Upper lobe of right lung (tissue), 1 donor: Measurements from ENCODE around the gene OSBP2. TPM values are rescaled to one million over a fixed set of nuclear protein-coding genes. Genes with fewer than 3 reads are reported as not detected.

Experiments used
- ATAC-seq: fragments of 200-7000 bp; cut with Tn5 transposase; one replicate; pipeline ENCODE4 v1.9.1; 2020; ENCODE audit warnings: mild to moderate bottlenecking, moderate library complexity
- DNase-seq: peaks from one replicate; pipeline ENCODE4 v3.0.0-alpha.2; 2020
- H3K27ac ChIP-seq: fragments of 200-600 bp; one replicate; pipeline ENCODE4 v1.8.0; 2022
- H3K27me3 ChIP-seq: fragments of 200-600 bp; one replicate; pipeline ENCODE4 v1.8.0; 2022; ENCODE audit warnings: mild to moderate bottlenecking
- H3K36me3 ChIP-seq: fragments of 200-600 bp; one replicate; pipeline ENCODE4 v1.8.0; 2022
- H3K4me1 ChIP-seq: fragments of 200-600 bp; one replicate; pipeline ENCODE4 v1.8.0; 2022
- H3K4me3 ChIP-seq: fragments of 200-600 bp; one replicate; pipeline ENCODE4 v1.8.0; 2022; ENCODE audit warnings: mild to moderate bottlenecking
- H3K9me3 ChIP-seq: fragments of 200-600 bp; one replicate; pipeline ENCODE4 v1.8.0; 2022
- CTCF ChIP-seq: fragments of 200-600 bp; IDR thresholded peaks from one replicate; pipeline ENCODE4 v1.8.0; 2022; ENCODE audit warnings: antibody characterized with exemption
- intact Hi-C: fragments of 100-400 bp; cut with DNase I; formaldehyde crosslinking; loops from one replicate; pipeline ENCODE4 v1.11.0; 2022
- total RNA-seq: library from RNA; stranded (reverse); fragmentation: NEBNext Ultra II Directional; extraction: Animal tissue kit (Norgen Biotek cat#: 25700); gene quantifications from one replicate; pipeline ENCODE4 v1.2.1, GENCODE V29; 2021
- donor health status: DM: no; HTN: yes; CAD: no; lungs with severe emphysema.

Gene OSBP2
- total RNA-seq, 1 donor from 2014 or later, result 6.0 TPM

- DNase-seq (no peak), ATAC-seq (no peak)
- H3K9me3 ChIP-seq, result no peaks in the 10 kb centered on the region
- no peaks in the 10 kb centered on the region for H3K27me3 ChIP-seq
- H3K36me3 ChIP-seq, result no peaks in the 10 kb centered on the region
- intact Hi-C loops, result no loop called here
- no peak overlapping the region for H3K4me3 ChIP-seq
- H3K4me1 ChIP-seq, result no peaks in the 10 kb centered on the region
- TF ChIP-seq CTCF, result no peak
- H3K27ac ChIP-seq, result no peak overlapping the region
Measured at GRCh38 chr22:30833322-30833721, 138.6 kb downstream of the OSBP2 start.

GRCh38 chr22:30837531-30837930 is 142.9 kb downstream of the OSBP2 start:
- DNase-seq (no peak), ATAC-seq (no peak)
- Histone ChIP-seq H3K9me3 (no peaks in the 10 kb centered on the region), H3K4me3 (no peak overlapping the region), H3K27me3 (no peaks in the 10 kb centered on the region), H3K36me3 (no peaks in the 10 kb centered on the region), H3K27ac (no peak overlapping the region), H3K4me1 (no peaks in the 10 kb centered on the region)
- intact Hi-C loops, result no loop called here
- TF ChIP-seq CTCF, result no peak

GRCh38 chr22:30838111-30838510 is 143.4 kb downstream of the OSBP2 start:
- no peaks in the 10 kb centered on the region for H3K9me3 ChIP-seq
- ATAC-seq (no peak), DNase-seq (no peak)
- H3K4me1 ChIP-seq, result no peaks in the 10 kb centered on the region
- TF ChIP-seq CTCF, result no peak
- H3K27ac ChIP-seq, result no peak overlapping the region
- no peak overlapping the region for H3K4me3 ChIP-seq
- H3K27me3 ChIP-seq, result no peaks in the 10 kb centered on the region
- H3K36me3 ChIP-seq, result no peaks in the 10 kb centered on the region
- intact Hi-C loops, result no loop called here

- ATAC-seq, result no peak
- H3K4me1 ChIP-seq, result no peaks in the 10 kb centered on the region
Measured at GRCh38 chr22:30841273-30841672, 146.6 kb downstream of the OSBP2 start.

GRCh38 chr22:30843245-30843644 is 148.6 kb downstream of the OSBP2 start:
- peak; percentile 3 for DNase-seq
- ATAC-seq, result no peak

More at GRCh38 chr22:30841273-30841672, 146.6 kb downstream of the OSBP2 start:
- Histone ChIP-seq H3K27ac (no peak overlapping the region), H3K27me3 (no peaks in the 10 kb centered on the region), H3K4me3 (no peak overlapping the region), H3K9me3 (no peaks in the 10 kb centered on the region), H3K36me3 (no peaks in the 10 kb centered on the region)
- intact Hi-C loops, result no loop called here
- no peak for DNase-seq
- TF ChIP-seq CTCF, result no peak

More at GRCh38 chr22:30843245-30843644, 148.6 kb downstream of the OSBP2 start:
- Histone ChIP-seq H3K4me1 (no peaks in the 10 kb centered on the region), H3K36me3 (no peaks in the 10 kb centered on the region), H3K4me3 (no peak overlapping the region), H3K9me3 (no peaks in the 10 kb centered on the region), H3K27ac (no peak overlapping the region), H3K27me3 (no peaks in the 10 kb centered on the region)
- intact Hi-C loops, result no loop called here
- TF ChIP-seq CTCF, result no peak
